GM18519 (cell line): ENCODE results near the gene SLC35B1.
"Not testable (repeated sequence)": the region's sequence is repeated elsewhere in the genome, so short reads cannot be mapped to it uniquely, and the experiment has no call there.

Source experiments
- ATAC-seq: cut with Tn5 transposase; IDR thresholded peaks from one replicate; pipeline ENCODE4 v1.9.1; 2021; ENCODE audit warnings: mild to moderate bottlenecking, moderate library complexity; ENCODE audit not compliant: unreplicated experiment, low FRiP score

Gene SLC35B1

GRCh38 chr17:49734515-49735490, 27.0 kb upstream of the SLC35B1 start:
- no peak for ATAC-seq

DNA sequence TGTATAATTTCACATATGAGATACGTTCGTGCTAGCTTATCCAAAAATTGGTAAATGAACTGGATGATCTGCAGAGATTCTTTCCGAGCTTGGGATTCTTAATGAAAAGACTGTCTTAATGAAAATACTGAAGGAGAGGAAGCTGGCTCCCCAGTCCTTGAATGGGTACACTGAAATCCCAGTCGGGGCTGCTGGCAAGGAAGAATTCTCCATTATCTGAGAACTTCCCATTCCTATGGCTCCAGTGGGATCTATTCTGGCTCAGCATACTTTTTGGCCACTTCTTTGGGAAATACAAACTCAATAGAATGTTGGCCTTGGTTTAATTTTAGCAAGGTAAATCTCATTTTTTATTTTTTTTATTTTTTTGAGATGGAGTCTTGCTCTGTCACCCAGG, 23.7 kb upstream of the SLC35B1 start:
- no peak for ATAC-seq

DNA sequence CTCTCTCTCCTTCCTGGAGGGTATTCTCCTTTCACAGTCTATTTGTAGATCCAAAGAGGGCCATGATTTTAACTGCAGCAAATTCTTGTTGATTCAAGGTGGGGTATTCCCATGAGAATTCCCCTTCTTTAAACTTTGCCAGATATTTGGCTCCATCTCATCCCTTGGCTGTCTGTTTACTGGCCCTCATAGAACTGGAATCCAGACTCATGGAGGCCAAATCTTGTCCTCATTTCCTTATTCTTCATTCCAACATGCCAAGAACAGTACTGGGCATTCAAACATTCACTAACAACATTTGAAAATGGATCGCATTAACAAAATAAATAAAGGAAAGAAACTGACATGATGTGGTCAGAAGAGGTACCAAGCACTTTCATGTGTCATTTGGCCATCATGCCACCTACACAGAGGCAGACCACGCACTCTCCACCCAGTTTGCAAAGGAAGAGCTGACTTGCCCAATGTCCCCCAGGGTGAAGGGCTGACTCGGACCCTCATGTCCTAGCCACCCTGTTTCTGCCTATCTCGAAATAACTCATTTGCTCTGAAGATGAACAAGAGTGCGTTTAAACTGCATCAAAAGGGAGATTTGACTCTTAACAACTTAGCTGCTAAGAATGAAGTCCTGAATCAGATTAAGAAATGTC, 23.1 kb upstream of the SLC35B1 start:
- ATAC-seq: no peak

- no peak for ATAC-seq
These were observed 22.5 kb upstream of the SLC35B1 start for GRCh38 chr17:49730078-49730784.

DNA sequence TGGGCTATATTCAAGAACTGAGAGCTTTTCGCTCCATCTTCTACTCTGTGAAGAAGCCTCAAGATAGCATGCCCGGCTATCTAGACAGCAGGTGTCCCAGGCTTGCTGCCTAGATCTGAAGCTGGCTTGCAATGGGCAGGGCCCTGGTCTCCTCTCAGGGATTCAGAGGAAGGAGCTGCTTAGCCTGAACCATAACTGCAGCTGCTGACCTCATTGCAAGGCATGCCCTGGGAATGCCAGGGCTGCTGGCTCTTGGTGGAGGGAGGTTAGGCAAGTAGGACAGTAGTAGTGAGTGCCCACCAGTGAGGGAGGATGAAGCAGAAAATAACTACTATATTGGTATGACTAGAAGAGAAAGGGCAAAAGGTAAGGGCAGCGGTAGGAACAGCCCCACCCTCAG, 21.3 kb upstream of the SLC35B1 start:
- no peak for ATAC-seq

DNA sequence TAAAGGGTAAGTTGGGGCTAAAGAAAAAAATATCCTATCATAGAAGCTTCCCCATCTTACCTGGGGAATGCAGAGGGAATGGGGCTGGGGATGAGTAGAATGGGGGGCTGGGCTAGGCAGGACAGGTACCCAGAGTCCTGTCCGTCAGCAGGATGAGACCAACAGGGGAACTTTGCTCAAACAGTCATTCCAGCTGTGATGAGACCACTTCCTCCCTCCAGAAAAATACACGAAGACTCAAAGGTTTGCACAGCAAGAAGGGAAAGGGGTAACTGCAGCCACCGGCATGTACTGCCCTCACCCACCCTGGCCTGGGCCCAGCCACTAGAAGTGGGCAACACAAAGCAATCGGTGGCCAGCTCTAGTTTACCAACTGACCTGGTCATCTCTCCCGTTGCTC, 20.7 kb upstream of the SLC35B1 start:
- no peak for ATAC-seq

- no peak for ATAC-seq
These were observed 19.6 kb upstream of the SLC35B1 start for GRCh38 chr17:49727380-49727779.

DNA sequence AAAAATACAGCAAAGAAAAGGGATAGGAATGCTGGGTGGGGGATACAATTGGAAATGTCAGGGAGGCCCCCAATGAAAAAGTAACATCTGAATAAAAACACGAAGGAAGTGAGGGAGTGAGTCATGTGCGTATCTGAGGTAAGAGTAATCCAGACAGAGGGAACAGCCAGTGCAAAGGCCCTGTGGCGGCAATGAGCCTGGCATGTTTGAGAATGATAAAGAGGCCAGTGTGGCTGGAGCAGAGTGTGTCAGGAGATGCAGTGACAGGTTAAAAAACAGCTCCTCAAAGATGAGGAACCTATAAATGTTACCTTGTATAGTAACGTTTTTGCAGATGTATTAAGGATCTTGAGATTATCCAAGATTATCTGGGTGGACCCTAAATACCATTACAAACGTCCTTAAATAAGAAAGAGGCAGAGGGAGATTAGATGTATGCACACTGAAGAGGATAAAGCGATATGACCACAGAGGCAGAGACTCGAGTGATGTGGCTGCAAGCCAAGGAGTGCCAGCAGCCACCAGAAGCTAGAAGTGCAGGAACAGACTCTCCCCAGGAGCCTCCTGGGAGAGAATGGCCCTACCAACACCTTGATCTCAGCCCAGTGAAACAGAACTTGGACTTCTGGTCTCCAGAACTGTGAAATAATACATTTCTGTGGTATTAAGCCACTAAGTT, 17.8 kb upstream of the SLC35B1 start:
- no peak for ATAC-seq

GRCh38 chr17:49724552-49724951, 16.8 kb upstream of the SLC35B1 start:
- not testable (repeated sequence) for ATAC-seq

DNA sequence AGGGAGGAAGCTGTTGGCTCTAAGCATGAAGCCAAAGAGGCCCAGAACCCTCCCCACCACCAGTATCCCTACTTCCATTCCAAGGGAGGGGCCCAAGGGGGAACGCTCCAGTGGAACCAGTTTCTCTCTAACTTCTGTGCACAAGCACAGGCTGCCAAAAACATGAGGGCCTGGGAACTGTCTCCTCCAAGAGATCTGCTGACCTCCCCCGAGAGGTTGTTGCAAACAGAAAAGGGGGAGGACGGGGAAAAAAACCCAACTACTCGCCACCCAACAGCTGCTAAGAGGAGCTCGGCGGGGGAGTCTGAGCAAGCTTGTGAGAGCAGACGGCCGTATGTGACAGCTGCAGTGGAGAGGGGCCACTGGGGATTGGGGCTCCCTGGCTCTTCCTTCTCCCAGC, 15.7 kb upstream of the SLC35B1 start:
- ATAC-seq: no peak

DNA sequence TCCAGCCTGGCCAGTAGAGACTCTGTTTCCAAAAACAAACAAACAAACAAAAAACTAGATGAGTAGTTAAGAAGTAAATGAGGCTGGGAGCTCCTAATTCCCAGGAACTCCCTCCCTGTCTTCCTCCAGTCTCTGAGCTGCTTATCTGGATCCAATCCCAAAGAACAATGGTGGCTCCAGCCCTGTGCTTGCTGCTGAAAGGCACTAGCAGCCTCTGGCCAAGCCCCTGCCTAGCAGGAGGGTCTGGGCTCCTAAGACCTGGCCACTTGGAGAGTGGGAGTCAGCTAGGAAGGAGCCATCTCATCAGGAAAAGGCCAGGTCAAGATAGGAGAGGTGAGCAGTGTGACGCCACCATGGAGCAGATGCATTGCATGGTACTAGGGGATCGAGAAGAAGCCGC, 14.3 kb upstream of the SLC35B1 start:
- ATAC-seq: no peak

DNA sequence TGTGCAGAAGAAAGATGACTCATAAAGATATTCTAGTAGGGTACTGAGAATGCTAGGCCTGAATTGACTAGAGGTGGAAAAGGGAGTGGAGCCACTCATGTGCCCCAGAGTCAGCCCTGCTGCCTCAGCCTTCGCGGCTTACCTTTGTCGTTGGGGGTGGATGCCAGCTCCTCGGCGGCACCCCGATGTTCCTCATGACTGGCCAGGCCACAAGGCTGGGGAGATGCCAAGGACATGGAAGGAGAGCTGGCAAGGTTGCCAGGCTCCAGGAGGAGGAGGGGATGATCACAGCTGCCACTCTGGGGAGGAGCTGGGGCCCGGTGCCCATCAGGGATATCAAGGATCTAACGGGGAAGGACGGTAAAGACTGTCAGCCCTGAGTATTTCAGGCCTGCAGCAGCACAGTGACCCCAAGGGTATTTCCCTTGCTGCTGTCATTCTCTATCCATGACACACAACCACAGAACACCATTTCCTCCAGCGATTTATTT, 9.7 kb upstream of the SLC35B1 start:
- no peak for ATAC-seq

DNA sequence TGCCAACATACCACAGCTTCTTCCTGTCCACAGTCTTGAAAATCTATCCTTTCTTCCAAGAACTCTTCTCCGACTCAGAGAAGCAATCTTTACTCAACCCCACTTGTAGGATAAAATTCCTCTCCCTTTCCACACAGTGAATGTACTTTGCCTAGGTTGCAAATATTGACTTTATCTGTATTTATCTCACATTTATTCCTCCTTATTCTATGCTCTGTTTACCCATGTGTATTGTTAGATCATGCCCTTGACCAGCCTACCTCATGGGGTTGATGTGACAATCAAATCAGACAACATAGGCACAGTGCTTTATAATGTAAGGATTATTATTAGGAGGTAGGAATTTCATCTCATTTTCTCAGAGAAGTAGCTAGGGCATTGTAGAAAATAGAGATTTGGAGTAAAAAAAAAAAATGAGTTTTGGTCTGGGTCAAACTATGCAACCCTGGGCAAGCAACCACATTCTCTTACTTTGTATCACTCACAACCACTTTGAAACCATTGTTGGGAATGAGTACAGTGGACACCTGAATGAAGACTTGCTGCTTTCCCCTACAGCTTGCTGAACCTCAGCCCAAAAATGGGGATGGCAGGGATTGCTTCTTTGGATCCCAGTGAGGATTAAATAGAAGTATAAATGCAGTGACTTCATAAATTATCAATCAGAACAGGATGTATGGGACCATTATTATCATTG, 9.1 kb upstream of the SLC35B1 start:
- ATAC-seq: no peak

DNA sequence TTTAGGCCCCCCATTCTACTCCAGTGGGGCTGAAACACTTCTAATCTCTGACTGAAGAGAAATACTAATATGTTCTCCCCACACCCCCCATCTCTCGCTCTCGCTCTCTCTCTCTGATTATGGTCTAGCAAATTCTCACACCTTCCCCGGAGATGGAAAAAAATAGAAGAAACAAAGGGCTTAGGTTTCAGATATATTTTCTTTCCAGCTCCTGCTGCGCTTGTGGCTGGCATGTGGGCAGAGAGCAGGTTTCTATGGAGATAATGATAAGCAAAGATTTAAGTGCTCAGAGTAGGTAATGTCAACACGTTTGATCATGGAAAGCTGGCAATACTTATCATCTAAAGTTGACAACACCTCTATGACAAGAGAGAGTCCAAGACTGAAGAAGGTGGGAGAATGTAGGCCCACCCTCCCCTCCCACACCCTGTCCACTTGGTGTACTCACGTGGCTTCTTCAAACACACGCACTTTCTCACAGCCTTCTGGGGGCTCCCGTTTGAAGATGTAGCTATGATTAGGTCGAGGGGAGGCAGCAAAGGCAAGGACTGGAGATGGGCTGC, 8.0 kb upstream of the SLC35B1 start:
- ATAC-seq: no peak

- no peak for ATAC-seq
These were observed 7.5 kb upstream of the SLC35B1 start for GRCh38 chr17:49715216-49715615.

- ATAC-seq: no peak
These were observed 885 bp upstream of the SLC35B1 start for GRCh38 chr17:49708515-49709183.

GRCh38 chr17:49707246-49707607, 537 bp downstream of the SLC35B1 start:
- no peak for ATAC-seq

- no peak for ATAC-seq
These were observed 2.5 kb downstream of the SLC35B1 start for GRCh38 chr17:49705254-49705653.
